B cell (primary cell): ENCODE measurements around the gene SDK1. TPM values are rescaled to one million over a fixed set of nuclear protein-coding genes. Genes with fewer than 3 reads are reported as not detected.

ENCODE experiments used
- ATAC-seq: fragments of 200-7000 bp; cut with Tn5 transposase; one replicate; pipeline ENCODE4 v1.10.0; 2021; ENCODE audit warnings: low read depth, mild to moderate bottlenecking, moderate number of reproducible peaks, moderate library complexity
- CTCF ChIA-PET: fragments of 350-600 bp; sonication (Branson Sonifier 250); formaldehyde crosslinking; loops from one replicate; lab custom pipeline; 2021; ENCODE audit warnings: antibody characterized with exemption, inconsistent platforms; lab: Charles Lee
- POLR2A ChIA-PET: fragments of 350-600 bp; sonication (Branson Sonifier 250); formaldehyde crosslinking; loops from one replicate; lab custom pipeline; 2021; ENCODE audit warnings: antibody characterized with exemption; lab: Charles Lee
- DNase-seq: peaks from one replicate; pipeline ENCODE4 v3.0.0; 2013
- H2AFZ ChIP-seq: 2 replicates; pipeline ENCODE4 v1.6.1; 2012; ENCODE audit warnings: mild to moderate bottlenecking, low read depth, low read length; ENCODE audit not compliant: insufficient read depth, poor library complexity, severe bottlenecking
- H3K27ac ChIP-seq, 2 donors: 1 replicate in 1 of 2; 2 replicates in 1 of 2; pipeline ENCODE4 v1.5.1; 2012 to 2013; ENCODE audit warnings: low read length in 2 of 2, mild to moderate bottlenecking in 2 of 2, moderate library complexity in 1 of 2
- H3K27me3 ChIP-seq, 4 experiments: fragments of 200-600 bp in 1 of 4; sonication (generic) in 1 of 4; replicated peaks in 1 of 4; 1 replicate in 2 of 4; 2 replicates in 2 of 4; pipeline versions ENCODE4 v1.6.1 to v1.7.0; 2013 to 2016; ENCODE audit warnings: low read length in 3 of 4, mild to moderate bottlenecking in 2 of 4, mixed read lengths in 1 of 4, moderate library complexity in 1 of 4; ENCODE audit not compliant: insufficient read depth in 4 of 4, control insufficient read depth in 3 of 4; ENCODE audit errors: control extremely low read depth in 1 of 4
- H3K36me3 ChIP-seq, 2 experiments: replicated peaks in 1 of 2; 1 replicate in 1 of 2; 2 replicates in 1 of 2; pipeline versions ENCODE4 v1.6.1 to v1.7.1; 2013; ENCODE audit warnings: low read length in 1 of 2; ENCODE audit not compliant: insufficient read depth in 2 of 2, control insufficient read depth in 1 of 2; ENCODE audit errors: control extremely low read depth in 1 of 2, extremely low read depth in 1 of 2
- H3K4me1 ChIP-seq, 2 donors: fragments of 200-600 bp in 1 of 2; sonication (generic) in 1 of 2; 1 replicate in 1 of 2; 2 replicates in 1 of 2; pipeline versions ENCODE4 v1.5.1 to v1.6.1; 2013 to 2017; ENCODE audit warnings: low read length in 2 of 2; ENCODE audit not compliant: control insufficient read depth in 2 of 2, insufficient read depth in 2 of 2
- H3K4me2 ChIP-seq: replicated peaks from 2 replicates; pipeline ENCODE3; 2012; ENCODE audit warnings: mild to moderate bottlenecking, low read depth, low read length; ENCODE audit not compliant: poor library complexity, severe bottlenecking
- H3K4me3 ChIP-seq, 5 experiments: fragments of 200-600 bp in 1 of 5; sonication (generic) in 1 of 5; 1 replicate in 3 of 5; 2 replicates in 2 of 5; pipeline versions ENCODE4 v1.5.1 to v1.7.0; 2011 to 2016; ENCODE audit warnings: low read length in 4 of 5, mild to moderate bottlenecking in 4 of 5, low read depth in 2 of 5, control low read depth in 1 of 5, moderate library complexity in 1 of 5; ENCODE audit not compliant: insufficient read depth in 1 of 5; ENCODE audit errors: control extremely low read depth in 1 of 5, extremely low read depth in 1 of 5
- H3K79me2 ChIP-seq: fragments of 200-600 bp; sonication (generic); one replicate; pipeline ENCODE4 v1.6.0; 2016; ENCODE audit warnings: low read length; ENCODE audit not compliant: control insufficient read depth, insufficient read depth
- H3K9ac ChIP-seq: fragments of 200-600 bp; sonication (generic); 2 replicates; pipeline ENCODE4 v1.6.1; 2017; ENCODE audit warnings: mild to moderate bottlenecking, low read length, moderate library complexity
- H3K9me3 ChIP-seq, 3 donors: one replicate each; pipeline versions ENCODE4 v1.6.1 to v1.7.1; 2013; ENCODE audit warnings: low read length in 2 of 3; ENCODE audit not compliant: control insufficient read depth in 2 of 3, insufficient read depth in 1 of 3; ENCODE audit errors: control extremely low read depth in 1 of 3
- H4K20me1 ChIP-seq: 2 replicates; pipeline ENCODE4 v1.6.0; 2012; ENCODE audit warnings: mild to moderate bottlenecking, low read length; ENCODE audit not compliant: insufficient read depth, control insufficient read depth, poor library complexity, severe bottlenecking
- H3K27ac Mint-ChIP-seq: one replicate; pipeline ENCODE4 v1.8.0; 2021; ENCODE audit warnings: mixed read lengths
- H3K27me3 Mint-ChIP-seq: one replicate; pipeline ENCODE4 v1.8.0; 2021; ENCODE audit warnings: mixed read lengths
- H3K4me1 Mint-ChIP-seq: one replicate; pipeline ENCODE4 v1.8.0; 2021; ENCODE audit warnings: mixed read lengths
- H3K4me3 Mint-ChIP-seq: one replicate; pipeline ENCODE4 v1.8.0; 2021; ENCODE audit warnings: mixed read lengths
- H3K9me3 Mint-ChIP-seq: one replicate; pipeline ENCODE4 v1.8.0; 2022; ENCODE audit warnings: mixed read lengths; ENCODE audit not compliant: insufficient read depth
- EZH2 ChIP-seq: IDR thresholded peaks from 2 replicates; pipeline ENCODE4 v1.6.1; 2012; ENCODE audit warnings: borderline replicate concordance, low read depth, mild to moderate bottlenecking, moderate library complexity, low read length; ENCODE audit not compliant: insufficient read depth, poor library complexity, severe bottlenecking
- WGBS: methylation state at CpG from one replicate; pipeline ENCODE4 v1.1.5; 2013; ENCODE audit warnings: missing lambda C conversion rate; ENCODE audit not compliant: insufficient coverage; 5-methylcytosine and 5-hydroxymethylcytosine counted together
- intact Hi-C: fragments of 100-400 bp; cut with micrococcal nuclease; formaldehyde crosslinking; loops from one replicate; pipeline ENCODE4 v1.10.0; 2022
- polyA plus RNA-seq: library from polyadenylated mRNA; depleted of rRNA; stranded (reverse); fragments of >200 nt; gene quantifications from 2 replicates; pipeline ENCODE4 v1.2.3, GENCODE V29; 2012
- total RNA-seq, 2 donors: library from RNA; stranded (reverse); fragments of 120-200 nt in 1 of 2; gene quantifications; 1 replicate in 1 of 2; 2 replicates in 1 of 2; pipeline versions ENCODE4 v1.2.3 to v1.2.4, GENCODE V29; 2013 to 2022
- TF ChIP-seq, protein P1 (sequence below): fragments of 200-600 bp; IDR thresholded peaks from one replicate; pipeline ENCODE4 v1.8.0; 2022; ENCODE audit warnings: antibody characterized with exemption, mild to moderate bottlenecking

Gene SDK1
- total and polyA plus RNA-seq, 2 donors (not counting 1 experiment from before 2014, with no cell fraction given) = 0.73 to 2.0 TPM

DNA sequence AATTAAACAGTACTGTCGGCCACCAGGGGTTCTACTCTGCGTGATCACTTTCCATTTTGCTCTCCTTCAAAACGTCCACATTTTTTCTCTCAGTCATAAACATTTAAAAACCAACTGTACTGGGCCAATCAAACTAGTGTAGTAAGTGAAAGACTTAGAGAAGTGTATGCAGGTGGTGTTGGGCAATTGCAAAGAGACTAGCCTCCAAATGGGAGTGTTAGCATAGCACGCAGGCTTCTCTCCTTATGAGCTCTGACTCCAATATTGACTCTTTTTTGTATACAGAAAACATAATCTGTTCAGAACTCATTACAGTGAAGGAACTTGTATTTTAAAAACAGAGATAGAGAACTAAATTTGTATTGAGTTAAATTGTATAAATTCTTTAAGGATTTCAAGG, 150.6 kb downstream of the SDK1 start:
- no CpG with 5 or more reads among the region's 4 CpGs for WGBS
- peaks cover 5% of the 10 kb centered on the region for H3K9me3 Mint-ChIP-seq

DNA sequence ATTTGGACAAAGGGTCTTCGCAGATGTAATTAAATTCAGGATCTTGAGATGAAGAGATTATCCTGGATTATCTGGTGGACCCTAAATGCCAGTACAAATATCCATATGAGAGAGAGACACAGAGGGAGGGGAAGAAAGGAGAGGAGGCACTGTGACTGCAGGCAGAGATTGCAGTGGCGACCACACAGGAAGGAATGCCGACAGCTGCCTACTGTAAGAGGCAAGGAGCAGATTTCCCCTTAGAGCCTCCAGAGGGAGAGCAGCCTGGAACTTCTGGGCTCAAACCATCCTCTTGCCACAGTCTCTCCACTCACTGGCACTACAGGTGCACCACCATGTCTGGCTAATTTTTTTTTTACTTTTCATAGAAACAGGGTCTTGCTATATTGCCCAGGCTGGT, 152.3 kb downstream of the SDK1 start:
- no peak overlapping the region for H3K9ac ChIP-seq
- WGBS = 53% methylated on average over 2 of the region's 3 CpGs
- H4K20me1 ChIP-seq = no peaks in the 10 kb centered on the region
- H3K4me2 ChIP-seq = no peak overlapping the region
- no peak overlapping the region for H3K27ac ChIP-seq
- TF ChIP-seq, protein P1, sequence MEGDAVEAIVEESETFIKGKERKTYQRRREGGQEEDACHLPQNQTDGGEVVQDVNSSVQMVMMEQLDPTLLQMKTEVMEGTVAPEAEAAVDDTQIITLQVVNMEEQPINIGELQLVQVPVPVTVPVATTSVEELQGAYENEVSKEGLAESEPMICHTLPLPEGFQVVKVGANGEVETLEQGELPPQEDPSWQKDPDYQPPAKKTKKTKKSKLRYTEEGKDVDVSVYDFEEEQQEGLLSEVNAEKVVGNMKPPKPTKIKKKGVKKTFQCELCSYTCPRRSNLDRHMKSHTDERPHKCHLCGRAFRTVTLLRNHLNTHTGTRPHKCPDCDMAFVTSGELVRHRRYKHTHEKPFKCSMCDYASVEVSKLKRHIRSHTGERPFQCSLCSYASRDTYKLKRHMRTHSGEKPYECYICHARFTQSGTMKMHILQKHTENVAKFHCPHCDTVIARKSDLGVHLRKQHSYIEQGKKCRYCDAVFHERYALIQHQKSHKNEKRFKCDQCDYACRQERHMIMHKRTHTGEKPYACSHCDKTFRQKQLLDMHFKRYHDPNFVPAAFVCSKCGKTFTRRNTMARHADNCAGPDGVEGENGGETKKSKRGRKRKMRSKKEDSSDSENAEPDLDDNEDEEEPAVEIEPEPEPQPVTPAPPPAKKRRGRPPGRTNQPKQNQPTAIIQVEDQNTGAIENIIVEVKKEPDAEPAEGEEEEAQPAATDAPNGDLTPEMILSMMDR = no peak
- no peak for TF ChIP-seq EZH2
- DNase-seq (no peak), ATAC-seq (no peak)
- intact Hi-C loops = no loop called here
- Mint-ChIP-seq H3K4me3 (no peak overlapping the region), H3K9me3 (peaks cover 2% of the 10 kb centered on the region), H3K27me3 (peaks cover 14% of the 10 kb centered on the region), H3K4me1 (no peaks in the 10 kb centered on the region), H3K27ac (no peak overlapping the region)
- peaks cover 0 to 10% (median 4%) of the 10 kb centered on the region in 4 experiments for H3K27me3 ChIP-seq
- no peak overlapping the region for H2AFZ ChIP-seq
- H3K4me3 ChIP-seq = no peak overlapping the region
- no peaks in the 10 kb centered on the region for H3K79me2 ChIP-seq
- H3K9me3 ChIP-seq = no peaks in the 10 kb centered on the region
- H3K36me3 ChIP-seq = no peaks in the 10 kb centered on the region
- no peaks in the 10 kb centered on the region for H3K4me1 ChIP-seq
- ChIA-PET POLR2A (no interaction called here), CTCF (no interaction called here)

More for the DNA sequence above, 150.6 kb downstream of the SDK1 start:
- Histone ChIP-seq H3K27me3 (peaks cover 0 to 10% (median 4%) of the 10 kb centered on the region in 4 experiments), H3K4me2 (no peak overlapping the region), H3K79me2 (no peaks in the 10 kb centered on the region), H3K4me1 (no peaks in the 10 kb centered on the region), H3K9ac (no peak overlapping the region), H3K9me3 (peaks cover 0 to 4% (median 0%) of the 10 kb centered on the region in 3 donors), H2AFZ (no peak overlapping the region), H3K4me3 (no peak overlapping the region), H4K20me1 (no peaks in the 10 kb centered on the region), H3K36me3 (no peaks in the 10 kb centered on the region), H3K27ac (no peak overlapping the region)
- ATAC-seq (no peak), DNase-seq (no peak)
- TF ChIP-seq, protein P1 = no peak
- TF ChIP-seq EZH2 = no peak
- Mint-ChIP-seq H3K27me3 (peaks cover 8% of the 10 kb centered on the region), H3K4me1 (no peaks in the 10 kb centered on the region), H3K27ac (no peak overlapping the region), H3K4me3 (no peak overlapping the region)
- ChIA-PET CTCF (no interaction called here), POLR2A (interaction anchor here (0.6 kb wide), 1 partner anchor 9 kb away, joined by 4 read pairs; no protein-coding TSS in a partner anchor)
- intact Hi-C loops = no loop called here
